Measurements from ENCODE around the gene ACVR1B. TPM values are rescaled to one million over a fixed set of nuclear protein-coding genes. Genes with fewer than 3 reads are reported as not detected.
A peak's percentile ranks its signal among the peaks of the same experiment; 100 is the strongest.

ACVR1B gene
- total RNA-seq (2011; cell fraction: chromatin; rRNA removed; ENCODE audit: low replicate concordance): 23.4 and 35.1 TPM in 2 replicates
- 25.7 and 30.9 TPM in 2 replicates for total RNA-seq (2011; cell fraction: nucleolus; rRNA removed)
- 34.2 and 41.3 TPM in 2 replicates for total RNA-seq (2011; cell fraction: nucleoplasm; rRNA removed)
- total RNA-seq (2014; rRNA removed): 6.8 and 8.6 TPM in 2 replicates
- 5.9 and 6.7 TPM in 2 replicates for total RNA-seq (2014; rRNA removed; fragmentation: Illumina TruSeq; extraction: Trizol)
- total RNA-seq (2015; rRNA removed; fragmentation: Illumina TruSeq; extraction: Trizol): 5.9 and 6.9 TPM in 2 replicates
- 10.3 and 15.1 TPM in 2 replicates for total RNA-seq (2021)
- polyA plus RNA-seq (2011; rRNA removed): 8.0 and 8.4 TPM in 2 replicates
- 7.8 and 8.1 TPM in 2 replicates for polyA plus RNA-seq (2011; cell fraction: cytosol; rRNA removed)
- 11.1 and 12.6 TPM in 2 replicates for polyA plus RNA-seq (2011; cell fraction: nucleus; rRNA removed)
- polyA plus RNA-seq (2012): 7.8 and 12.4 TPM in 2 replicates
- polyA plus RNA-seq (2014; fragmentation: Illumina TruSeq; extraction: Trizol): 9.9 and 10.8 TPM in 2 replicates
- polyA plus RNA-seq (2014; fragmentation: Nextera tagmentation; extraction: Ambion mirVana): under 1 TPM; 0.97 to 0.98 TPM
- polyA plus RNA-seq (2014; rRNA removed): 7.2 and 11.3 TPM in 2 replicates
- 12.3 and 13.4 TPM in 2 replicates for polyA minus RNA-seq (2011; rRNA and poly(A)+ RNA removed)
- polyA minus RNA-seq (2011; cell fraction: cytosol; rRNA and poly(A)+ RNA removed): 5.4 and 7.0 TPM in 2 replicates
- 4.3 and 6.0 TPM in 2 replicates for polyA minus RNA-seq (2011; cell fraction: nucleus; rRNA and poly(A)+ RNA removed)
- Bru-seq, nascent RNA: percentile 80 among the genes with signal in this experiment
- percentile 75 among the genes with signal in this experiment for BruChase-seq, experiment 1, labeled RNA remaining after a 2-hour chase
- BruChase-seq, experiment 2, labeled RNA remaining after a 6-hour chase: percentile 75 among the genes with signal in this experiment
- long read RNA-seq, experiment 1, partial matches to known transcripts: 1 of 7 reads
- long read RNA-seq, experiment 1, other reads (novel, unspliced or antisense): 6 of 7 reads
- long read RNA-seq, experiment 2, full-length matches to known transcripts: 3 of 8 reads
- long read RNA-seq, experiment 2, partial matches to known transcripts: 3 of 8 reads
- long read RNA-seq, experiment 2, other reads (novel, unspliced or antisense): 2 of 8 reads
- long read RNA-seq, experiment 3: 0 reads

DNA sequence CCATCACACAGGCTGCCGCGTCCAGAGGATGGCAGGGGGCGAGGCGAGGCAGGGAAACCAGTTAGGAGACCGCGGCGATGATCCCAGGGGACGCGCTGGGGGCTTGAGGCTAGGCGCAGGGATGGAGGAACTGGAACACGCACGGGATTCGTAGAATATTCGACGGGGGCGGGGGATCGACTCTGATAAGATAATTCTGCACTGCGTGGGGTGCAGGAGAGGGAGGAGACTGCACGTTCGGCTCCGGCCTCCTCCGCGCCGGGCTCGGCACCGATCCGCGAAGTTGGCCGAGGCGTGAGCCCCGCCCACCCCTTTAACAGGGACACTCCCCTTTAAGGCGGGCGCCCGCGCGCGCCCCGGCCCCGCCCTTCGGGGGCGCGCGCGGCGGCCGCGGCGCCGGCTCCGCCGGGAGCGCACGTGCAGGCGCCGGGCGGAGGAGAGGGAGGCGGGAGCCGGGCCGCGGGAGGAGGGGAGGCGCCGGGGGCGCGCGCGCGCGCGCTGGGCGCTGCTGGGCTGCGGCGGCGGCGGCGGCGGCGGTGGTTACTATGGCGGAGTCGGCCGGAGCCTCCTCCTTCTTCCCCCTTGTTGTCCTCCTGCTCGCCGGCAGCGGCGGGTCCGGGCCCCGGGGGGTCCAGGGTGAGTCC is at the start of gene ACVR1B:
Gene ACVR1B (plus strand): TSS at position 501 of the 644 bp plus-strand sequence. CDS start 45 bp downstream, at position 546.
- peak within 1 kb of the TSS; percentile 89 for H2AFZ ChIP-seq (ENCODE audit: low read depth, low read length)
- intact Hi-C loops (cut with micrococcal nuclease) (no loop called here), in situ Hi-C loops (cut with MboI) (no loop called here)
- peak; percentile 89 to 94 (median 92) for DNase-seq (ENCODE audit: extremely low read depth in 1 of 4, low spot score in 3 of 4)
- H3K4me1 ChIP-seq (replicated peaks in 1 of 2; ENCODE audit: control insufficient read depth in 2 of 2, insufficient read depth in 2 of 2, low read length in 2 of 2): peaks cover 16 to 30% of the 10 kb centered on the region in 2 experiments
- peaks cover 9% of the 10 kb centered on the region; the same call in 1 of the 2 replicates for H4K20me1 ChIP-seq (replicated peaks; ENCODE audit: control insufficient read depth, insufficient read depth, low read length)
- peak; percentile 94 for ATAC-seq
- H3K9me3 ChIP-seq (replicated peaks; ENCODE audit: control insufficient read depth, insufficient read depth, low read depth, low read length): no peaks in the 10 kb centered on the region
- ChIA-PET POLR2A (interaction anchor here (0.9 to 1.7 kb wide), 3 partner anchors 8 to 12 kb away, joined by 3 to 7 read pairs (median 5); no protein-coding TSS in a partner anchor), CTCF (ENCODE audit: low intra/inter-chr PET ratio) (no interaction called here)
- H3K79me2 ChIP-seq (ENCODE audit: control insufficient read depth, insufficient read depth, low read length): peaks cover 38% of the 10 kb centered on the region
- WGBS (ENCODE audit: insufficient coverage, low coverage, missing lambda C conversion rate): under 1% methylated on average over 28 of the region's 86 CpGs
- H3K36me3 ChIP-seq (ENCODE audit: control insufficient read depth, insufficient read depth, low read length): no peaks in the 10 kb centered on the region
- peak within 1 kb of the TSS; percentile 76 for H3K4me3 ChIP-seq
- H3K9me1 ChIP-seq (ENCODE audit: control insufficient read depth, insufficient read depth, low read length): no peaks in the 10 kb centered on the region
- H3K27ac ChIP-seq (ENCODE audit: extremely low read depth, low read depth, low read length): peak within 1 kb of the TSS; percentile 67
- H3K9ac ChIP-seq (ENCODE audit: insufficient read depth in 1 of 2, low read depth in 2 of 2, low read length in 2 of 2): peak within 1 kb of the TSS; percentile 82 to 97
- peak; percentile 61 for FAIRE-seq
- no TSS peak for BruUV-seq (replicated peaks)
- H3K27me3 ChIP-seq (ENCODE audit: control insufficient read depth in 2 of 2, insufficient read depth in 2 of 2, low read length in 2 of 2): peaks cover 2 to 4% of the 10 kb centered on the region in 2 experiments; a peak in 1 of 5 replicates
- peak within 1 kb of the TSS; percentile 86 for H3K4me2 ChIP-seq (ENCODE audit: insufficient read depth, low read length)
- TF ChIP-seq, protein P1, sequence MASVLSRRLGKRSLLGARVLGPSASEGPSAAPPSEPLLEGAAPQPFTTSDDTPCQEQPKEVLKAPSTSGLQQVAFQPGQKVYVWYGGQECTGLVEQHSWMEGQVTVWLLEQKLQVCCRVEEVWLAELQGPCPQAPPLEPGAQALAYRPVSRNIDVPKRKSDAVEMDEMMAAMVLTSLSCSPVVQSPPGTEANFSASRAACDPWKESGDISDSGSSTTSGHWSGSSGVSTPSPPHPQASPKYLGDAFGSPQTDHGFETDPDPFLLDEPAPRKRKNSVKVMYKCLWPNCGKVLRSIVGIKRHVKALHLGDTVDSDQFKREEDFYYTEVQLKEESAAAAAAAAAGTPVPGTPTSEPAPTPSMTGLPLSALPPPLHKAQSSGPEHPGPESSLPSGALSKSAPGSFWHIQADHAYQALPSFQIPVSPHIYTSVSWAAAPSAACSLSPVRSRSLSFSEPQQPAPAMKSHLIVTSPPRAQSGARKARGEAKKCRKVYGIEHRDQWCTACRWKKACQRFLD (CRISPR knock-in tag; IDR thresholded peaks at IDR 0.05): peak; percentile 90; the same call in 1 of the 2 replicates
- no peak for TF ChIP-seq PRMT5 (CRISPR knock-in tag; IDR thresholded peaks at IDR 0.05)
- no peak for TF ChIP-seq KAT8 (IDR thresholded peaks at IDR 0.05; ENCODE audit: low read depth)
- no peak for TF ChIP-seq C11orf30 (IDR thresholded peaks at IDR 0.05; ENCODE audit: low read depth)
- TF ChIP-seq RCOR1 (IDR thresholded peaks at IDR 0.05; ENCODE audit: borderline replicate concordance in 1 of 2, low read depth in 2 of 2, low read length in 2 of 2): peak in 1 of 2 experiments; percentile 33; a peak in 1 of 4 replicates
- TF ChIP-seq TARDBP (IDR thresholded peaks at IDR 0.05): no peak
- TF ChIP-seq ESRRB (CRISPR knock-in tag; IDR thresholded peaks at IDR 0.05; ENCODE audit: borderline replicate concordance): no peak
- TF ChIP-seq, protein P2, sequence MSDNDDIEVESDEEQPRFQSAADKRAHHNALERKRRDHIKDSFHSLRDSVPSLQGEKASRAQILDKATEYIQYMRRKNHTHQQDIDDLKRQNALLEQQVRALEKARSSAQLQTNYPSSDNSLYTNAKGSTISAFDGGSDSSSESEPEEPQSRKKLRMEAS (CRISPR knock-in tag; IDR thresholded peaks at IDR 0.05): peak; percentile 82
- TF ChIP-seq, protein P3, sequence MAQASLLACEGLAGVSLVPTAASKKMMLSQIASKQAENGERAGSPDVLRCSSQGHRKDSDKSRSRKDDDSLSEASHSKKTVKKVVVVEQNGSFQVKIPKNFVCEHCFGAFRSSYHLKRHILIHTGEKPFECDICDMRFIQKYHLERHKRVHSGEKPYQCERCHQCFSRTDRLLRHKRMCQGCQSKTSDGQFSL (CRISPR knock-in tag; IDR thresholded peaks at IDR 0.05): no peak
- TF ChIP-seq, protein P3 (tag; IDR thresholded peaks at IDR 0.05): no peak
- TF ChIP-seq POLR2G (IDR thresholded peaks at IDR 0.05; ENCODE audit: low read depth, low read length): peak; percentile 75
- TF ChIP-seq DMBX1 (CRISPR knock-in tag; IDR thresholded peaks at IDR 0.05; ENCODE audit: borderline replicate concordance): no peak
- no peak for TF ChIP-seq HNRNPL (IDR thresholded peaks at IDR 0.05; ENCODE audit: low read depth, low read length)
